Panc1 (cell line): ENCODE results near the gene CTTNBP2. TPM values are rescaled to one million over a fixed set of nuclear protein-coding genes. Genes with fewer than 3 reads are reported as not detected.

Source experiments
- ATAC-seq: fragments of 200-7000 bp; cut with Tn5 transposase; 2 replicates; pipeline ENCODE4 v1.9.1; 2020; ENCODE audit warnings: mild to moderate bottlenecking, moderate library complexity
- BruUV-seq: library from RNA; stranded (reverse); fragments of 400-500 nt; replicated peaks from 2 replicates; lab custom pipeline; 2021; lab: Mats Ljungman, UMichigan
- CTCF ChIA-PET: fragments of 300-600 bp; sonication (Branson Sonifier 250); formaldehyde crosslinking; loops from one replicate; lab custom pipeline; 2022; ENCODE audit warnings: antibody characterized with exemption; lab: Charles Lee
- POLR2A ChIA-PET: fragments of 300-600 bp; sonication (Branson Sonifier 250); formaldehyde crosslinking; loops from one replicate; lab custom pipeline; 2022; ENCODE audit warnings: antibody characterized with exemption; lab: Charles Lee
- DNase-seq: peaks from one replicate; pipeline ENCODE4 v3.0.0-alpha.2; 2010; ENCODE audit warnings: low read depth, low spot score
- H3K27ac ChIP-seq: 2 replicates; pipeline ENCODE4 v1.5.1; 2011; ENCODE audit warnings: mild to moderate bottlenecking, low read length, inconsistent platforms
- H3K27me3 ChIP-seq: fragments of 200-500 bp; sonication (Bioruptor generic); 2 replicates; pipeline ENCODE4 v1.6.0; 2014; ENCODE audit warnings: low read length, inconsistent platforms; ENCODE audit not compliant: control insufficient read depth, insufficient read depth
- H3K36me3 ChIP-seq: fragments of 200-500 bp; sonication (Bioruptor generic); 2 replicates; pipeline ENCODE4 v1.5.1; 2014; ENCODE audit warnings: inconsistent platforms, mild to moderate bottlenecking, low read length, moderate library complexity; ENCODE audit not compliant: control insufficient read depth, insufficient read depth
- H3K4me1 ChIP-seq: 2 replicates; pipeline ENCODE4 v1.5.1; 2011; ENCODE audit warnings: inconsistent platforms, mild to moderate bottlenecking, low read length, moderate library complexity; ENCODE audit not compliant: control insufficient read depth, insufficient read depth
- H3K4me3 ChIP-seq, 2 experiments: 2 replicates each; pipeline ENCODE4 v1.5.1; 2011 to 2012; ENCODE audit warnings: low read depth in 2 of 2, low read length in 2 of 2, mild to moderate bottlenecking in 2 of 2, inconsistent platforms in 1 of 2, moderate library complexity in 1 of 2
- H3K9me3 ChIP-seq: fragments of 200-500 bp; sonication (Bioruptor generic); 2 replicates; pipeline ENCODE4 v1.5.1; 2014; ENCODE audit warnings: low read depth, mild to moderate bottlenecking, inconsistent platforms, low read length, moderate library complexity; ENCODE audit not compliant: control insufficient read depth, insufficient read depth
- POLR2AphosphoS5 ChIP-seq: IDR thresholded peaks from 2 replicates; pipeline ENCODE4 v1.6.1; 2012; ENCODE audit warnings: mild to moderate bottlenecking, low read depth, low read length, moderate library complexity
- SIN3A ChIP-seq: IDR thresholded peaks from 2 replicates; pipeline ENCODE4 v1.6.1; 2012; ENCODE audit warnings: low read depth, mild to moderate bottlenecking, low read length, moderate library complexity, borderline replicate concordance; ENCODE audit not compliant: insufficient read depth
- TCF7L2 ChIP-seq: IDR thresholded peaks from 2 replicates; pipeline ENCODE4 v1.6.1; 2011; ENCODE audit warnings: mild to moderate bottlenecking, low read depth, low read length, inconsistent platforms
- in situ Hi-C: cut with HindIII; loops from 2 replicates; pipeline ENCODE4 v1.10.0; 2016; ENCODE audit warnings: low sequenced_read_pairs, low pct_unique_long_range_greater_than_20kb
- intact Hi-C: fragments of 100-400 bp; cut with micrococcal nuclease; formaldehyde crosslinking; loops from one replicate; pipeline ENCODE4 v1.10.0; 2022; ENCODE audit not compliant: unreplicated experiment
- total RNA-seq: library from RNA; stranded (reverse); gene quantifications from one replicate; pipeline ENCODE4 v1.2.1, GENCODE V29; 2021; ENCODE audit not compliant: unreplicated experiment
- TF ChIP-seq, protein P1 (sequence below), 2 experiments: IDR thresholded peaks; 2 replicates each; pipeline ENCODE4 v1.6.1; 2011 to 2012; ENCODE audit warnings: low read depth in 2 of 2, control low read depth in 1 of 2, low read length in 1 of 2, mild to moderate bottlenecking in 1 of 2, moderate library complexity in 1 of 2; ENCODE audit not compliant: insufficient read depth in 1 of 2
- TF ChIP-seq, protein P2 (sequence below): fragments of 450-650 bp; IDR thresholded peaks from 2 replicates; pipeline ENCODE4 v1.5.1; 2017; ENCODE audit warnings: mild to moderate bottlenecking

The CTTNBP2 gene
- total RNA-seq, 1 experiment from 2014 or later: 1.0 TPM

DNA sequence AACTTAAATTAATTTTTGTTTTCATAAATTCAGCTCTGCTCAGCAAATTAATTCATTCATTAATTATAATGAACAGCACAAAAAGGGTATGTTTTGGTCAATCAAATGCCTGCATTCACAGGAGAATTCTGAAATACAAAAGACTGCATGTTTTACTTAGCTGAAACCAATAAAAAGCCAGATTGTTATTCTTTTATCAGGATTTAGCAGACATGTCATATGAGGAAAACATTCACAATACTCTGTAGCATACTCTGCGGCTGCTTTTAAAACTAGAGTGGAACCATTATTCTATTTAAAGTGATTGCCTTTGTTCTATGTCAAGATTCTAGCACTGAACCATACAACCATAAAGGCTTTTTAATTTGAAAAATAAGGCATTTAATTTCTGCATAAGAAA, 19.1 kb downstream of the CTTNBP2 start:
- no peak overlapping the region for H3K27ac ChIP-seq
- no peaks in the 10 kb centered on the region for H3K36me3 ChIP-seq
- TF ChIP-seq SIN3A (no peak), TCF7L2 (no peak), POLR2AphosphoS5 (no peak)
- TF ChIP-seq, protein P1, sequence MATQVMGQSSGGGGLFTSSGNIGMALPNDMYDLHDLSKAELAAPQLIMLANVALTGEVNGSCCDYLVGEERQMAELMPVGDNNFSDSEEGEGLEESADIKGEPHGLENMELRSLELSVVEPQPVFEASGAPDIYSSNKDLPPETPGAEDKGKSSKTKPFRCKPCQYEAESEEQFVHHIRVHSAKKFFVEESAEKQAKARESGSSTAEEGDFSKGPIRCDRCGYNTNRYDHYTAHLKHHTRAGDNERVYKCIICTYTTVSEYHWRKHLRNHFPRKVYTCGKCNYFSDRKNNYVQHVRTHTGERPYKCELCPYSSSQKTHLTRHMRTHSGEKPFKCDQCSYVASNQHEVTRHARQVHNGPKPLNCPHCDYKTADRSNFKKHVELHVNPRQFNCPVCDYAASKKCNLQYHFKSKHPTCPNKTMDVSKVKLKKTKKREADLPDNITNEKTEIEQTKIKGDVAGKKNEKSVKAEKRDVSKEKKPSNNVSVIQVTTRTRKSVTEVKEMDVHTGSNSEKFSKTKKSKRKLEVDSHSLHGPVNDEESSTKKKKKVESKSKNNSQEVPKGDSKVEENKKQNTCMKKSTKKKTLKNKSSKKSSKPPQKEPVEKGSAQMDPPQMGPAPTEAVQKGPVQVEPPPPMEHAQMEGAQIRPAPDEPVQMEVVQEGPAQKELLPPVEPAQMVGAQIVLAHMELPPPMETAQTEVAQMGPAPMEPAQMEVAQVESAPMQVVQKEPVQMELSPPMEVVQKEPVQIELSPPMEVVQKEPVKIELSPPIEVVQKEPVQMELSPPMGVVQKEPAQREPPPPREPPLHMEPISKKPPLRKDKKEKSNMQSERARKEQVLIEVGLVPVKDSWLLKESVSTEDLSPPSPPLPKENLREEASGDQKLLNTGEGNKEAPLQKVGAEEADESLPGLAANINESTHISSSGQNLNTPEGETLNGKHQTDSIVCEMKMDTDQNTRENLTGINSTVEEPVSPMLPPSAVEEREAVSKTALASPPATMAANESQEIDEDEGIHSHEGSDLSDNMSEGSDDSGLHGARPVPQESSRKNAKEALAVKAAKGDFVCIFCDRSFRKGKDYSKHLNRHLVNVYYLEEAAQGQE (IDR thresholded peaks at IDR 0.05; ENCODE audit: insufficient read depth in 1 of 2, low read depth in 2 of 2, low read length in 1 of 2): no peak
- H3K27me3 ChIP-seq: no peaks in the 10 kb centered on the region
- in situ Hi-C loops (no loop called here), intact Hi-C loops (no loop called here)
- no peaks in the 10 kb centered on the region for H3K4me1 ChIP-seq
- H3K9me3 ChIP-seq: no peaks in the 10 kb centered on the region
- ChIA-PET CTCF (no interaction called here), POLR2A (no interaction called here)
- ATAC-seq (no peak), DNase-seq (no peak)
- BruUV-seq: no TSS peak
- H3K4me3 ChIP-seq: no peak overlapping the region

DNA sequence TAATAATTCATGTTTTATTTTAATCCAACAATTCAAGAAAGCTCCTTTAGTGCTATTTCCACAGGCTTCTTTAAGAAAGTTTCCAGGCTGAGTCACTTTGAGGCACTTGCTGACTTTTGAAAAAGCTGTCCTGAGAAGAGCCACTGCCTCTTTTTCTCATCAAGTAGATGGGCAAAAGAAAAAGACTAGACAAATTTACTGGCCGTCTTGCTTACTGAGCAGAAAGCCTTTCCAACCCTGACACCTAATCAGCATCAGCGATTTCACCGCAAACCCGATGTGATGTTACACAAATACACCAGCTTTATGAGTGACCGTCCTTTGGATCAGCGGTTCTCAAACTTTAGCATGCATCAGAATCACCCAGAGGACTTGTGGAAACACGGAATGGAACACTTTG, 24.3 kb downstream of the CTTNBP2 start:
- no peak overlapping the region for H3K4me3 ChIP-seq
- TF ChIP-seq SIN3A (no peak), POLR2AphosphoS5 (no peak), TCF7L2 (no peak)
- TF ChIP-seq, protein P2, sequence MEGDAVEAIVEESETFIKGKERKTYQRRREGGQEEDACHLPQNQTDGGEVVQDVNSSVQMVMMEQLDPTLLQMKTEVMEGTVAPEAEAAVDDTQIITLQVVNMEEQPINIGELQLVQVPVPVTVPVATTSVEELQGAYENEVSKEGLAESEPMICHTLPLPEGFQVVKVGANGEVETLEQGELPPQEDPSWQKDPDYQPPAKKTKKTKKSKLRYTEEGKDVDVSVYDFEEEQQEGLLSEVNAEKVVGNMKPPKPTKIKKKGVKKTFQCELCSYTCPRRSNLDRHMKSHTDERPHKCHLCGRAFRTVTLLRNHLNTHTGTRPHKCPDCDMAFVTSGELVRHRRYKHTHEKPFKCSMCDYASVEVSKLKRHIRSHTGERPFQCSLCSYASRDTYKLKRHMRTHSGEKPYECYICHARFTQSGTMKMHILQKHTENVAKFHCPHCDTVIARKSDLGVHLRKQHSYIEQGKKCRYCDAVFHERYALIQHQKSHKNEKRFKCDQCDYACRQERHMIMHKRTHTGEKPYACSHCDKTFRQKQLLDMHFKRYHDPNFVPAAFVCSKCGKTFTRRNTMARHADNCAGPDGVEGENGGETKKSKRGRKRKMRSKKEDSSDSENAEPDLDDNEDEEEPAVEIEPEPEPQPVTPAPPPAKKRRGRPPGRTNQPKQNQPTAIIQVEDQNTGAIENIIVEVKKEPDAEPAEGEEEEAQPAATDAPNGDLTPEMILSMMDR: no peak
- TF ChIP-seq, protein P1 (IDR thresholded peaks at IDR 0.05; ENCODE audit: insufficient read depth in 1 of 2, low read depth in 2 of 2, low read length in 1 of 2): no peak
- no peak overlapping the region for H3K27ac ChIP-seq
- no peak for ATAC-seq
- no peaks in the 10 kb centered on the region for H3K4me1 ChIP-seq
- H3K36me3 ChIP-seq: no peaks in the 10 kb centered on the region
- no peak for DNase-seq
- peaks cover 3% of the 10 kb centered on the region; the same call in 1 of the 2 replicates for H3K27me3 ChIP-seq
- CTCF ChIA-PET: no interaction called here
- intact Hi-C loops (no loop called here), in situ Hi-C loops (no loop called here)
- POLR2A ChIA-PET: no interaction called here
- no peaks in the 10 kb centered on the region for H3K9me3 ChIP-seq
- BruUV-seq: no TSS peak
